MM.1S (cell line): ENCODE data around the gene RTL5.

Experiments used
- DNase-seq: peaks from one replicate; pipeline ENCODE4 v3.0.0-alpha.2; 2015
- H2AFZ ChIP-seq: fragments of 300-600 bp; sonication (generic); 2 replicates; pipeline ENCODE4 v1.6.0; 2016; ENCODE audit warnings: antibody characterized with exemption, low read length
- H3F3A ChIP-seq: fragments of 300-600 bp; sonication (generic); 2 replicates; pipeline ENCODE4 v1.6.1; 2016; ENCODE audit warnings: mild to moderate bottlenecking, antibody characterized with exemption, low read length, moderate library complexity, mixed read lengths; ENCODE audit not compliant: insufficient read depth
- H3K27ac ChIP-seq: fragments of 300-600 bp; sonication (generic); 2 replicates; pipeline ENCODE4 v1.5.1; 2016; ENCODE audit warnings: mild to moderate bottlenecking, low read length
- H3K27me3 ChIP-seq: fragments of 300-600 bp; sonication (generic); replicated peaks from 2 replicates; pipeline ENCODE4 v1.6.0; 2016; ENCODE audit warnings: low read length; ENCODE audit not compliant: insufficient read depth
- H3K36me3 ChIP-seq: fragments of 300-600 bp; sonication (generic); replicated peaks from 2 replicates; pipeline ENCODE4 v1.6.1; 2016; ENCODE audit warnings: mild to moderate bottlenecking, low read length, mixed read lengths; ENCODE audit not compliant: insufficient read depth
- H3K4me1 ChIP-seq: fragments of 300-600 bp; sonication (generic); 2 replicates; pipeline ENCODE4 v1.6.1; 2016; ENCODE audit warnings: low read length, mixed read lengths
- H3K4me2 ChIP-seq: fragments of 300-600 bp; sonication (generic); 2 replicates; pipeline ENCODE4 v1.6.0; 2016; ENCODE audit warnings: low read depth, low read length
- H3K4me3 ChIP-seq: fragments of 300-600 bp; sonication (generic); 2 replicates; pipeline ENCODE4 v1.5.1; 2016; ENCODE audit warnings: low read length, mixed read lengths
- H3K79me2 ChIP-seq: fragments of 300-600 bp; sonication (generic); 2 replicates; pipeline ENCODE4 v1.6.1; 2016; ENCODE audit warnings: mixed run types, low read length, mixed read lengths
- H3K9ac ChIP-seq: fragments of 300-600 bp; sonication (generic); 2 replicates; pipeline ENCODE4 v1.6.1; 2016; ENCODE audit warnings: low read length, mixed read lengths
- H3K9me2 ChIP-seq: fragments of 300-600 bp; sonication (generic); replicated peaks from 2 replicates; pipeline ENCODE4 v1.6.1; 2016; ENCODE audit warnings: mild to moderate bottlenecking, low read length, mixed read lengths; ENCODE audit not compliant: insufficient read depth
- H3K9me3 ChIP-seq: fragments of 300-600 bp; sonication (generic); replicated peaks from 2 replicates; pipeline ENCODE4 v1.6.1; 2016; ENCODE audit warnings: mild to moderate bottlenecking, low read length, mixed read lengths; ENCODE audit not compliant: insufficient read depth
- H4K20me1 ChIP-seq: fragments of 300-600 bp; sonication (generic); 2 replicates; pipeline ENCODE4 v1.6.1; 2016; ENCODE audit warnings: mild to moderate bottlenecking, low read length, moderate library complexity, mixed read lengths; ENCODE audit not compliant: insufficient read depth
- CTCF ChIP-seq: fragments of 300-600 bp; sonication (generic); IDR thresholded peaks from 2 replicates; pipeline ENCODE4 v1.5.1; 2016; ENCODE audit warnings: antibody characterized with exemption, low read length, mixed read lengths
- EZH2 ChIP-seq: fragments of 300-600 bp; sonication (generic); optimal IDR thresholded peaks from 2 replicates; pipeline ENCODE3; 2017; ENCODE audit warnings: low read depth, mild to moderate bottlenecking, antibody characterized with exemption, low read length, mixed read lengths
- EZH2phosphoT487 ChIP-seq: fragments of 300-600 bp; sonication (generic); IDR thresholded peaks from 2 replicates; pipeline ENCODE4 v1.6.1; 2018; ENCODE audit warnings: antibody characterized with exemption, low read length

The RTL5 gene

GRCh38 chrX:72080800-72081199 lies 50.9 kb downstream of the RTL5 start:
- H3K9me3 ChIP-seq: no peaks in the 10 kb centered on the region
- no peak for TF ChIP-seq EZH2
- no peak for TF ChIP-seq CTCF
- no peak for TF ChIP-seq EZH2phosphoT487
- H3K27me3 ChIP-seq: no peaks in the 10 kb centered on the region
- H3K9me2 ChIP-seq: no peaks in the 10 kb centered on the region
- H4K20me1 ChIP-seq: no peaks in the 10 kb centered on the region
- no peaks in the 10 kb centered on the region for H3K79me2 ChIP-seq
- H3K9ac ChIP-seq: no peak overlapping the region
- no peak overlapping the region for H2AFZ ChIP-seq
- H3K4me1 ChIP-seq: peaks cover 5% of the 10 kb centered on the region
- DNase-seq: no peak
- no peak overlapping the region for H3K4me3 ChIP-seq
- H3K27ac ChIP-seq: no peak overlapping the region
- no peak overlapping the region for H3K4me2 ChIP-seq
- no peaks in the 10 kb centered on the region for H3F3A ChIP-seq
- H3K36me3 ChIP-seq: no peaks in the 10 kb centered on the region

- no peak for TF ChIP-seq CTCF
- TF ChIP-seq EZH2phosphoT487: no peak
- TF ChIP-seq EZH2: no peak
These were observed 51.6 kb downstream of the RTL5 start for GRCh38 chrX:72080150-72080549.

GRCh38 chrX:72079607-72080006 lies 52.1 kb downstream of the RTL5 start:
- H3K27ac ChIP-seq: no peak overlapping the region

More at GRCh38 chrX:72080150-72080549, 51.6 kb downstream of the RTL5 start:
- no peak for DNase-seq
- Histone ChIP-seq H3K27ac (no peak overlapping the region), H3K36me3 (no peaks in the 10 kb centered on the region), H3K27me3 (no peaks in the 10 kb centered on the region), H3K9me3 (no peaks in the 10 kb centered on the region), H4K20me1 (no peaks in the 10 kb centered on the region), H3F3A (no peaks in the 10 kb centered on the region), H3K4me2 (no peak overlapping the region), H3K9me2 (no peaks in the 10 kb centered on the region), H3K79me2 (no peaks in the 10 kb centered on the region), H3K4me1 (peaks cover 5% of the 10 kb centered on the region), H2AFZ (no peak overlapping the region), H3K4me3 (no peak overlapping the region), H3K9ac (no peak overlapping the region)

More at GRCh38 chrX:72079607-72080006, 52.1 kb downstream of the RTL5 start:
- H3K4me2 ChIP-seq: no peak overlapping the region
- TF ChIP-seq EZH2 (no peak), CTCF (no peak), EZH2phosphoT487 (no peak)
- no peak for DNase-seq
- no peaks in the 10 kb centered on the region for H3K79me2 ChIP-seq
- no peak overlapping the region for H2AFZ ChIP-seq
- H3K27me3 ChIP-seq: no peaks in the 10 kb centered on the region
- no peaks in the 10 kb centered on the region for H3K36me3 ChIP-seq
- no peak overlapping the region for H3K4me3 ChIP-seq
- H3K9me3 ChIP-seq: no peaks in the 10 kb centered on the region
- peaks cover 5% of the 10 kb centered on the region for H3K4me1 ChIP-seq
- H3K9ac ChIP-seq: no peak overlapping the region
- no peaks in the 10 kb centered on the region for H3F3A ChIP-seq
- no peaks in the 10 kb centered on the region for H4K20me1 ChIP-seq
- H3K9me2 ChIP-seq: no peaks in the 10 kb centered on the region
